GM19099 (cell line): ENCODE measurements around the gene GSTA5.

Experiments
- POLR2A ChIP-seq: IDR thresholded peaks from 3 replicates; pipeline ENCODE4 v1.6.1; 2011; ENCODE audit warnings: low read depth; ENCODE audit not compliant: insufficient read length; ENCODE audit errors: extremely low read depth

Gene GSTA5

GRCh38 chr6:52840763-52841585, at the start of gene GSTA5:
Gene GSTA5 (minus strand): TSS chr6:52840813.
- no peak for TF ChIP-seq POLR2A

GRCh38 chr6:52890018-52890417, 49.4 kb upstream of the GSTA5 start:
- TF ChIP-seq POLR2A, result no peak

- TF ChIP-seq POLR2A, result no peak
These were observed 47.4 kb upstream of the GSTA5 start for GRCh38 chr6:52887910-52888524.

- TF ChIP-seq POLR2A, result no peak
These were observed 41.6 kb upstream of the GSTA5 start for GRCh38 chr6:52881996-52882841.

GRCh38 chr6:52881662-52881995, 41.0 kb upstream of the GSTA5 start:
- no peak for TF ChIP-seq POLR2A

- TF ChIP-seq POLR2A, result no peak
These were observed 37.2 kb upstream of the GSTA5 start for GRCh38 chr6:52877786-52878185.

GRCh38 chr6:52877168-52877567, 36.6 kb upstream of the GSTA5 start:
- TF ChIP-seq POLR2A, result no peak

- TF ChIP-seq POLR2A, result no peak
These were observed 35.6 kb upstream of the GSTA5 start for GRCh38 chr6:52876056-52876787.

- TF ChIP-seq POLR2A, result no peak
These were observed 31.4 kb upstream of the GSTA5 start for GRCh38 chr6:52872031-52872430.

GRCh38 chr6:52871621-52872020, 31.0 kb upstream of the GSTA5 start:
- no peak for TF ChIP-seq POLR2A

GRCh38 chr6:52868240-52868639, 27.6 kb upstream of the GSTA5 start:
- no peak for TF ChIP-seq POLR2A

- TF ChIP-seq POLR2A, result no peak
These were observed 17.8 kb upstream of the GSTA5 start for GRCh38 chr6:52858416-52858815.

- TF ChIP-seq POLR2A, result no peak
These were observed 8.5 kb upstream of the GSTA5 start for GRCh38 chr6:52849137-52849536.

GRCh38 chr6:52846002-52846401, 5.4 kb upstream of the GSTA5 start:
- no peak for TF ChIP-seq POLR2A

GRCh38 chr6:52843605-52844004, 3.0 kb upstream of the GSTA5 start:
- TF ChIP-seq POLR2A, result no peak
